Mucosa of gallbladder (tissue), 1 donor: ENCODE results near the gene RTEL1. TPM values are rescaled to one million over a fixed set of nuclear protein-coding genes. Genes with fewer than 3 reads are reported as not detected.
A peak's percentile ranks its signal among the peaks of the same experiment; 100 is the strongest.

Experiments used
- DNase-seq: peaks from one replicate; pipeline ENCODE4 v3.0.0-alpha.2; 2020; ENCODE audit warnings: low spot score
- total RNA-seq: library from RNA; stranded (reverse); gene quantifications from one replicate; pipeline ENCODE4 v1.2.1, GENCODE V29; 2021
- donor health status: DM: no; HTN: no; CAD: no.

The RTEL1 gene
- total RNA-seq, 1 donor from 2014 or later, result 30.2 TPM

- DNase-seq, result no peak
Observed at GRCh38 chr20:63737945-63738686, 80.0 kb downstream of the RTEL1 start.

DNA sequence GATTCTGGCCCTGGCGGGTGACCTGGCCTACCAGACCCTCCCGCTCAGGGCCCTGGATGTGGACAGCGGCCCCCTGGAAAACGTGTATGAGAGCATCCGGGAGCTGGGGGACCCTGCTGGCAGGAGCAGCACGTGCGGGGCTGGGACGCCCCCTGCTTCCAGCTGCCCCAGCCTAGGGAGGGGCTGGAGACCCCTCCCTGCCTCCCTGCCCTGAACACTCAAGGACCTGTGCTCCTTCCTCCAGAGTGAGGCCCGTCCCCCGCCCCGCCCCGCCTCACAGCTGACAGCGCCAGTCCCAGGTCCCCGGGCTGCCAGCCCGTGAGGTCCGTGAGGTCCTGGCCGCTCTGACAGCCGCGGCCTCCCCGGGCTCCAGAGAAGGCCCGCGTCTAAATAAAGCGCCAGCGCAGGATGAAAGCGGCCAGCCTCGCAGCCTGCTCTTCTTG, 80.6 kb downstream of the RTEL1 start:
- peak; percentile 51 for DNase-seq

GRCh38 chr20:63739130-63740069, 81.3 kb downstream of the RTEL1 start, which contains the start of gene SLC2A4RG:
SLC2A4RG (plus strand) TSS chr20:63739776; CDS start chr20:63739913, 137 bp downstream.
- peak; percentile 75 for DNase-seq

DNA sequence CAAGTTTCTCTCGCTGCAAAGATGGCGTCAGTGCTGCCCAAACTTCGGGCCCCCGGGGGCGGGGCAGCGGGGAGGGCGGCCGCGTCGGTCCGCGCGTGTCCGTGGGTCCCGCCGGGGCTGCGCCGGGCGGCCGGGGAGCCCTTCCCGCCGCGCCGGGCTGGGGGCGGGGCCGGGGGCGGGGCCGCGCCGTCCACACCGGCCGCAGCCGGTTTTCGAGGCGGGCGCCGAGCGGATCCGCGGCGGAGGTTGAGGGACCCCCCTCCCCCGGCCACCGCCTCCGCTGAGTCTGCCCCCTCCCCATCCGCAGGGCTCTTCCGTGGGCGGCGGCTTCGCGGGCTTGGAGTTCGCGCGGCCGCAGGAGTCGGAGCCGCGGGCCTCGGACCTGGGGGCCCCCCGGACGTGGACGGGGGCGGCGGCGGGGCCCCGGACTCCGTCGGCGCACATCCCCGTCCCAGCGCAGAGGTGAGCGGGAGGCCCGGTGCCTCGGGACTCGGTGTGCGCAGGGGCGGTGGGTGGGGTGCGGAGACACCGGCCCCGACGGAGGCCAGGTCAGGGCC, 82.0 kb downstream of the RTEL1 start:
- DNase-seq, result peak; percentile 32

DNA sequence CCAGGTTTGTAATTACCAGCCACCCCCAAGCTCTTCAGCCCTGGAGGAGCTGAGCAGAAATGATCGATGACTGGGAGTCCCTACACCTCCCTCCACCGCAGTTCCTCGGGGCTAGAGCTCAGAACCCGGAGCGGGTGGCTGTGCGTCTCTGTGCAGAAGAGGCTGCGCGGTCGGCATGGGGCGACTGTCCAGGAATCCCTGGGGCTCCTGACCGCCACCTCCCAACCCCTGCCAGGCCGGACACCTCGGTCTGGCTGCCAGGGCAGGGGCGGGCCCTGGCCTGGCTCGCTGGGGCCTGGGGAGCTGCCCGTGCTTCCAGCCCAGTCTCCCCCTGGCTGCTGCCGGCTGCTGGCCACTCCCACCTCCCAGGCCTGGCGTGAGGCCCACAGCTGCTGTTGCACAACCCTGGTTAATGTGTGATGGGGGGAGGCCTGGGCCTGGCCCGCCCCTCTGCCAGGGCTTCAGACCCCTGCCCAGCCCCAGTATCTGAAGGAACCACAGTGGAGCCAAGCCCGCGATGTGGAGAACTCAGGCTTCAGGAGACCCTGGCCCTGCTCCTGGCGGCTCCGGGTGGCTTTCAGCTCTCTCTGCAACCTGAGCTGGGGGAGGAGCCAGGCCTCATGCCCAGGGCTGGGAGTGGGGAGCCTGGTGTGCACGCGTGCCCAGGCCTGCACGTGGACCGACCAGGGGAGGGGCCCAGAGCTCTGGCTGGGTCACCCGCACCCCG, 82.7 kb downstream of the RTEL1 start:
- peak; percentile 92 for DNase-seq

- DNase-seq, result no peak
Observed at GRCh38 chr20:63741354-63741675, 83.2 kb downstream of the RTEL1 start.

DNA sequence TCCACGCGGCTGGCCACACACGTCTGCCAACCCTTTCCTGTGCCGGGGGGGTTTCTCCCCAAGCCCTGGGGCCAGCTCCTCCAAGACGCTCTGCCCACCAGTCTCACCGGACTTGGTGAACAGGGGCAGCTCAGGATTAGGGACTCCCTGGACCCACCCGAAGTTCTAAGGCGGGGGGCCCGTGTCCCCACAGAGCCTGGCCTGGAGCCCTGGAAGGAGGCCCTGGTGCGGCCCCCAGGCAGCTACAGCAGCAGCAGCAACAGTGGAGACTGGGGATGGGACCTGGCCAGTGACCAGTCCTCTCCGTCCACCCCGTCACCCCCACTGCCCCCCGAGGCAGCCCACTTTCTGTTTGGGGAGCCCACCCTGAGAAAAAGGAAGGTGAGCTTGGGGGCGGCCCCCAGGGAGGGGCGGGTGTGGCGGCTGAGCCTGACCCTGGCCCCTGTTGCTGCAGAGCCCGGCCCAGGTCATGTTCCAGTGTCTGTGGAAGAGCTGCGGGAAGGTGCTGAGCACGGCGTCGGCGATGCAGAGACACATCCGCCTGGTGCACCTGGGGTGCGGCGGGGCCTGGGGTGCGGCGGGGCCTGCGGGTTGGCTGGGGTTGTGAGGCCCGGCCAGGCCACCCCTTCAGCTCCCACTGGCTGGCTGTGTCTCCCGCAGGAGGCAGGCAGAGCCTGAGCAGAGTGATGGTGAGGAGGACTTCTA, 83.7 kb downstream of the RTEL1 start:
- DNase-seq, result no peak

DNA sequence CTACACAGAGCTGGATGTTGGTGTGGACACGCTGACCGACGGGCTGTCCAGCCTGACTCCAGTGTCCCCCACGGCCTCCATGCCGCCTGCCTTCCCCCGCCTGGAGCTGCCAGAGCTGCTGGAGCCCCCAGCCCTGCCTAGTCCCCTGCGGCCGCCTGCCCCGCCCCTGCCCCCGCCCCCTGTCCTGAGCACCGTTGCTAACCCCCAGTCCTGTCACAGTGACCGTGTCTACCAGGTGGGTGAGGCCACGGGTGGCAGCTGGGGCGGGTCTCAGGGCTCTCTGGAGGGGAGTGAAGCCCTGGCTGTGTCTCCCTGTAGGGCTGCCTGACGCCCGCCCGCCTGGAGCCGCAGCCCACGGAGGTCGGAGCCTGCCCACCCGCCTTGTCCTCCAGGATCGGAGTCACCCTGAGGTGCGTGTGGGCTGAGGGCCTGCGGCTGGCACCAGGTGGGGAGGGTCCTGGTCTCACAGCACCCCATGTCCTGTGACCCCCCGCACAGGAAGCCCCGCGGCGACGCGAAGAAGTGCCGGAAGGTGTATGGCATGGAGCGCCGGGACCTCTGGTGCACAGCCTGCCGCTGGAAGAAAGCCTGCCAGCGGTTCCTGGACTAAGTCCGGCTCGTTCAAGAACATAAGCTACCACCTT, 84.4 kb downstream of the RTEL1 start:
- DNase-seq, result no peak

DNA sequence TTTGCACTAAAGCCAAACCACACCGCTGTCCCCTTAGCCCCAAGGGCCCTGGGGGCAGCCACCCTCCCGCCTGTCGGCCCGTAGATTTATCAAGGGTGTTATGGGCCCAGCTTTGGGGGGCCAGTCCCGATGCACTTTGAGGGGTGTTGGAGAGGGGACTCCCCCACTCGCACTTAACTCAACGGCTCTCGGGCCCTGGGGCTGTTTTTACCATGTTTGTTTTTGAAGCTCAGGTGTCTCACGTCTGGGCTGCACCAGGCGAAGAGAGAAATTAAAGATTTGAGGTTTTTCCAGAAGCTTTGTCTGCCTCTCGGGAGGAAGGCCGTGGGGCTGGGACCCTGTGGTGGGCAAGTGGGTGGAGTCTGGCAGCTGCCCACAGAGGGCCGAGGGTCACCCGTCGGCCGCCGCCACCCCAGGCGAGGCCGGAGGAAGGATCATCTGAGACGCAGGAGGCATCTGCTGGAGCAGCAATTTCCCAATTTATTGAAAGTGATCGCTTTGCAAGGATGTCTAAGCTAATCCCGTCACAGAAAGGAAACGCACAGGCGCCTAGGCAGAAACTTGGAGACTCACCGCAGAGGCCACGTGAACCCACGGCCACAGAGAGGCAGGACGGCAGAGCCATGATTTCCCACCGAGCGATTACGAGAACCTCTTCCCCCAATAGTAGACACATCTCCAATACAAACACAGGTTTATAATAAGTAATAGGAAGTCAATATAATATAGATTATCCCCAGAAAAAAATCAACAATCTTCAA, 85.3 kb downstream of the RTEL1 start:
- no peak for DNase-seq

- no peak for DNase-seq
Observed at GRCh38 chr20:63744158-63744557, 86.0 kb downstream of the RTEL1 start.

- DNase-seq, result no peak
Observed at GRCh38 chr20:63744574-63745423, 86.7 kb downstream of the RTEL1 start.

- DNase-seq, result no peak
Observed at GRCh38 chr20:63745424-63745805, 87.3 kb downstream of the RTEL1 start.

Other genes with a start within 250 kb of the RTEL1 start
- gene KCNQ2, start 185.7 kb upstream of the RTEL1 start, total RNA-seq, result 0.46 TPM
- gene EEF1A2, start 159.2 kb upstream of the RTEL1 start, total RNA-seq, result 56.3 TPM
- gene PPDPF, start 137.5 kb upstream of the RTEL1 start, total RNA-seq, result 793 TPM
- gene PTK6, start 120.9 kb upstream of the RTEL1 start, total RNA-seq, result 11.0 TPM
- not detected for gene SRMS, start 110.6 kb upstream of the RTEL1 start, total RNA-seq
- gene FNDC11, start 104.2 kb upstream of the RTEL1 start, total RNA-seq, result 1.4 TPM
- 48.9 TPM for gene HELZ2, start 84.1 kb upstream of the RTEL1 start, total RNA-seq
- gene GMEB2, start 31.2 kb upstream of the RTEL1 start, total RNA-seq, result 12.1 TPM
- 11.1 TPM for gene STMN3, start 4.9 kb upstream of the RTEL1 start, total RNA-seq
- gene TNFRSF6B, start 38.3 kb downstream of the RTEL1 start, total RNA-seq, result 3.2 TPM
- 52.2 TPM for gene ARFRP1, start 49.7 kb downstream of the RTEL1 start, total RNA-seq
- 34.7 TPM for gene ZGPAT, start 49.7 kb downstream of the RTEL1 start, total RNA-seq
- gene LIME1, start 78.4 kb downstream of the RTEL1 start, total RNA-seq, result 14.8 TPM
- gene SLC2A4RG, start 81.5 kb downstream of the RTEL1 start, total RNA-seq, result 93.6 TPM
- 9.0 TPM for gene ZBTB46, start 173.0 kb downstream of the RTEL1 start, total RNA-seq
- not detected for gene ABHD16B, start 203.2 kb downstream of the RTEL1 start, total RNA-seq
- gene TPD52L2, start 207.0 kb downstream of the RTEL1 start, total RNA-seq, result 72.3 TPM
- 53.0 TPM for gene DNAJC5, start 236.8 kb downstream of the RTEL1 start, total RNA-seq